ENCODE results near the gene CEBPE.

DNA sequence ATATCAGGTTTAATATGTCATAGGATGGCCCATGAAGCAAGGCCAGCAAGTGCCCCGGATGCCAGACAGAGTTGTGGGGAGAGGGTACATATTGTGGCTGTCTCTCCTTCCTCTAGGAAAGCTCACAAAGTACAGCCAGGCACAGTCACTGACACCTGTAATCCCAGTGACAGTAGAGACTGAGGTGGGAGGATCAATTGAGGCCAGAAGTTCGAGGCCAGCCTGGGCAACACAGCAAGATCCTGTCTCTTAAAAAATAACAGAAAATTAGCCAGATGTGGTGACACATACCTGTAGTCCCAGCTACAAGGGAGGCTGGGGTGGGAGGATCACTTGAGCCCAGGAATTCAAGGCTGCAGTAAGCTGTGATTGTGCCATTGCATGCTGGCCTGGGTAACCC, 32.3 kb upstream of the CEBPE start:
- no peak for TF ChIP-seq ZNF70 (CRISPR knock-in tag; IDR thresholded peaks at IDR 0.05)
- TF ChIP-seq ZFP3 (CRISPR knock-in tag; IDR thresholded peaks at IDR 0.05), result no peak
